Midbrain (tissue), 1 donor: ENCODE results near the gene DUXB.

Experiments
- DNase-seq: peaks from one replicate; lab custom pipeline; 2025; lab: John Stamatoyannopoulos, UW

Gene DUXB

DNA sequence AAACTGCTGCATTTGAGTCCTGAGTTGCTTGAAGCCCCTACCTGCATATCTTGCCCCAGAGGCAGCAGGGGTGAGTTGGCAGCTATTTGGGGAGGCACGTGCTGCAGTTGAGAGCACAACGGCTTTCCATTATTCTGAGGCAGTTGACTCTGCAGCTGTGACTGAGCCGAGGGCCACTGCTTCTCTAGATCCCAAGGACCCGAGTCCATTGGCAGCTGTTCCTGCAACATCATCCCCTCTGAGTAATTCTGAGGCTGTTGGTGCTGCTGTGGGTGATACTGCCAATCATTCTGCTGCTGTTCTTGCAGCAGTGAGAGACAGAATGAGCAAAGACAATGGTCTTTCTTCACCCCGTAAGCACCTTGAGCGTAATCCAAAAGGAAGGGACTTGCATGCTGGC is 40.9 kb downstream of the DUXB start:
- DNase-seq, result peak; percentile 50

DNA sequence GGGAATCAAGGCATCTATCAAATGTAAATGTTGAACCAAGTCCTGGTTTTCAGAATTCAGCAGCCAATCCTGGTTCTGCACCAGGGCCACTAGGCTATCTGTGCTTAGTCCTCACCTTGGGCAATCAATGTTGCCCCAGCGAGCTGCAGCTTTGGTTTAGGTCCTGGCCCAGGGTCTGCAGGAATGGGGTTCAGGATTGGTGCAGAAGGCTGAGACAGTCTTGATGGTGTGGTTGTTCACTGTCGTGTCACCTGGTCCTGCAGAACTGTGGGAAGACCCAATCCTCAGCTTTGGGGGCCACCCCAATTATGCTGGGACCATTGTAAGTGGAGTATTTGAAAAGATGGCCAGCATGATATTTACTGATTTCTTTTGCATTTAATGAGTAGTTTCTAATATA is 43.1 kb downstream of the DUXB start:
- no peak for DNase-seq

DNA sequence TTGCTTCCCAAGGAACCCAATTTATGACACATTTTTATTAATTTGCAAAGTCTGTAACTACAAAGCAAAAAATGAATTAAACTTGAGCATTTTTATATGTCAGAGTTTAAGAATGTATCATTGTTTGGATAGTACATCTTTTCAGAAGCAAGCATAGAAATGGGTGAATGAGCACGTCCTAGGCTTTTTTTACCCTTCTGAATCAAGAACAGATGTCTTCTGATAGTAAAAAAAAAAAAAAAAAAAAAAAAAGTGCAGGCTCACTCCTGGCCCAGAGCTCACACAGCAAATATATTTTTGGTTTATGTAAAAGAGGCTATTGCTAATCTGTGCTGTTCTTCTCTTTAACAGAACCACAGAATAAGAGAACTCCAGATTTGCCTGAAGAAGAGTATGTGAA is 47.3 kb downstream of the DUXB start:
- DNase-seq, result no peak

DNA sequence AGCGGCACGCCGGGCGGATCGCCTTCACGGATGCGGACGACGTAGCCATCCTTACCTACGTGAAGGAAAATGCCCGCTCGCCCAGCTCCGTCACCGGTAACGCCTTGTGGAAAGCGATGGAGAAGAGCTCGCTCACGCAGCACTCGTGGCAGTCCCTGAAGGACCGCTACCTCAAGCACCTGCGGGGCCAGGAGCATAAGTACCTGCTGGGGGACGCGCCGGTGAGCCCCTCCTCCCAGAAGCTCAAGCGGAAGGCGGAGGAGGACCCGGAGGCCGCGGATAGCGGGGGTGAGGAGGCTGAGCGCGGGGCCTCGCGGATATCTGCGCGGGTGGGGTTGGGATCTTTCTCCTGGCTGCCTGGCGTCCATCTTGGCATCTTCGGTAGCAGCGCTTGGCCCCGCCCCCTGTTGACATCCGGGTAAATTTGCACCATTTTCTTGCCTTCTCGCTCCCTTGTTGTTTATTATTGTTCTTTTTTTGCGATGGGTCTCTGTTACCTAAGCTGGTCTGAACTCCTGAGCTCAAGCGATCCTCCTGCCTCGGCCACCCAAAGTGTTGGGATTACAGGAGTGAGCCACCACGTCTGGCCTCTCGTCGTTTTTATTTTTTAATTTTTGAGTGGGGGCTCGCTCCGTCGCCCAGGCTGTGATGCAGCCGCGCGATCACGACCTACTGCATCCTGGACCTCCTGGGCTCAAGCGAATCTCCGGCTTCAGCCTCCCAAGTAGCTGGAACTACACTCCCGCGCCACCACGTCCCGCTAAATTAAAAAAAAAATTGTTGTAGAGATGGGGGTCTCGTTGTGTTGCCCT is 52.8 kb downstream of the DUXB start:
- DNase-seq, result peak; percentile 86

DNA sequence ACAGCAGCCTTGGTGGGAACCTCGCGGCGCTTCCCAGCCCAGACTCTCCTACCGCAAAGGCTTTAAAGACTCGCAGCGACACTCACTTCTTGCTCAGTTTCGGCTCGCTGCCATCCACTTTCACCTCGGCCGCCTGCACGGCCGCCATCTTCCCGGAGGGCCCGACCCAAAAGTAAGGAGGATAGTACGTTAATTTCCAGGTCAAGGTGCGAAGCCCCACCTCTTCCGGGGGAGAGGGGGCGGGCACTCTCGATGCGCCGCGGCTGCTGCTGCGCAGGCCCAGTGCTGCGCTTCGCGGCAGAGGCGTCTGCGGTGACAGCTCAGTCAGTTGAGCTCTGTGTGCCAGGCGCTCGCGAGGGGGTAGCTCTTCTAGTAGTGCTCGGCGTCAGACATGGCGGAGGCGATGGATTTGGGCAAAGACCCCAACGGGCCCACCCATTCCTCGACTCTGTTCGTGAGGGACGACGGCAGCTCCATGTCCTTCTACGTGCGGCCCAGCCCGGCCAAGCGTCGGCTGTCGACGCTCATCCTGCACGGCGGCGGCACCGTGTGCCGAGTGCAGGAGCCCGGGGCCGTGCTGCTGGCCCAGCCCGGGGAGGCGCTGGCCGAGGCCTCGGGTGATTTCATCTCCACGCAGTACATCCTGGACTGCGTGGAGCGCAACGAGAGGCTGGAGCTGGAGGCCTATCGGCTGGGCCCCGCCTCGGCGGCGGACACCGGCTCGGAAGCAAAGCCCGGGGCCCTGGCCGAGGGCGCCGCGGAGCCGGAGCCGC is 53.6 kb downstream of the DUXB start, which contains the start of the genes KARS1 and TERF2IP:
TSS of gene KARS1 (minus strand) at position 174 of the 773 bp plus-strand sequence. CDS start at position 148, 26 bp downstream.
TSS of gene TERF2IP (plus strand) at position 282 of the 773 bp plus-strand sequence. CDS start at position 392, 110 bp downstream.
- DNase-seq, result peak; percentile 96

DNA sequence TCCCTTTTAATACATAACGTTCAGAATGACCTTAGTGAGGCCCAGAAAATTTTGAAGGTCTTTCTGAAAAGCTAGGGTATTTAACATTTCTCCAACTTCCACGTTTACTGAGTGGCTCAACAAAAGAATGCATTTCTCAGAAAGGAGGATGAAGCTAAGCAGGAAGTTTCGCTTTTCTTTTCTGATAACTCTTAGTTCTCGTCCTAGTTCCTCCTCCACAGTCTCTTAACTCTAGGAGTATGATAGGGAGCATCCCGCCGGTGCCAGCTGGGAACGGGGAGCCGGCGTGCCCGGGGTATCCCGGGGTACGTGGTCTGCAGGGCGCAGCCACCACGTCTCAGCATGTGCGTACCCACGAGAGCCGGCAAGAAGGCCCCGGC is 54.2 kb downstream of the DUXB start:
- DNase-seq, result no peak

DNA sequence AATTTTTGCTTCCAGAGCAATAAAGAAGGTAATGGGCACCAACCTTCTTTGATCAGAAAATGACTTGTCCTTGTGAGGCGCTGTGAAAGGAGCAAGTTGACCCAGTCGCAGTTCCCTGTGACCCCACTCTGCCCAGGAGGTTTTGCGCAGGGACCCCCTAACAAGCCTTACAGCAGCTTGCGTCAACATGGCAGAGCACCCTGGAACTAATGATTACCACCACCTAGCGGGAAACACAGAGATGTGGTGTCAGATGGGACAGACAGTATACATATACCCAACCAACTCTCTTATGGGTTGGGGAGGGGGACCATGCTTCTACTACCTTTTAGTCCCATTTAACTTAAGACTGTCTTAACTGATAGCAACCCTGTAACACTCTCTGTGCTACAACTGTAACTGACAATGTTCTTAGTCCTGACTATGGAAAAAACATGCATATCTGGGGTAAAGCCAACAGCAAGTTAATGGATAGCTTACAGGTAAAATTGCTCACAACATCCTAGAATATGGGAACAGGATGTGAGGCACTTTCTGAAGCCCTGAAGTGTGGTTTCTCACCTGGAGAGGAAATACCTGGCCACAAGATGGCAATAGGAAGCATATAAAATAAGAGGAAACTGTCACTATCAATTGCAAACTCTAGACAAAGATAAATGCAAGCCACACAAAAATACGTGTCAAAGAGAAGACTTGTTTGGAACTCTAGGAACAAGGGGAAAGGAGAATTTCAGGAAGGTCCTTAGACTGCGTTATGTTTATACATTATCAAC is 56.8 kb downstream of the DUXB start:
- no peak for DNase-seq
